Mucosa of descending colon (tissue), 3 donors: ENCODE results near the gene PKP3. TPM values are rescaled to one million over a fixed set of nuclear protein-coding genes. Genes with fewer than 3 reads are reported as not detected.

Experiments used
- ATAC-seq: fragments of 200-7000 bp; cut with Tn5 transposase; one replicate; pipeline ENCODE4 v1.9.1; 2020; ENCODE audit warnings: mild to moderate bottlenecking, moderate library complexity
- DNase-seq, 3 donors: peaks; one replicate each; pipeline ENCODE4 v3.0.0-alpha.2; 2020
- H3K36me3 ChIP-seq: fragments of 200-600 bp; one replicate; pipeline ENCODE4 v1.8.0; 2021; ENCODE audit warnings: low read depth, mild to moderate bottlenecking
- H3K4me1 ChIP-seq: fragments of 200-600 bp; one replicate; pipeline ENCODE4 v1.8.0; 2021; ENCODE audit warnings: low read depth, mild to moderate bottlenecking
- H3K4me3 ChIP-seq: fragments of 200-600 bp; one replicate; pipeline ENCODE4 v1.8.0; 2021; ENCODE audit warnings: mild to moderate bottlenecking
- H3K9me3 ChIP-seq: fragments of 200-600 bp; one replicate; pipeline ENCODE4 v1.8.0; 2021; ENCODE audit warnings: mild to moderate bottlenecking
- CTCF ChIP-seq: fragments of 200-600 bp; IDR thresholded peaks from one replicate; pipeline ENCODE4 v1.8.0; 2022; ENCODE audit warnings: antibody characterized with exemption, mild to moderate bottlenecking
- intact Hi-C, 2 donors: fragments of 100-400 bp; cut with DNase I in 1 of 2; cut with micrococcal nuclease in 1 of 2; formaldehyde crosslinking; loops; one replicate each; pipeline versions ENCODE4 v1.11.0 to v1.11.1; 2022; cut with DNase I, micrococcal nuclease
- total RNA-seq, 3 donors: library from RNA; stranded (reverse); fragmentation: NEBNext Ultra II Directional in 2 of 3; extraction: Animal tissue kit (Norgen Biotek cat#: 25700) in 2 of 3; gene quantifications; one replicate each; pipeline versions ENCODE4 v1.2.1 to v1.2.4, GENCODE V29; 2021 to 2023
- donor health status: DM: no; HTN: no; CAD: no; lungs with moderate emphysema.
- donor health status: DM: no; HTN: no; CAD: no.
- donor health status: DM: no; HTN: yes; CAD: no.

The PKP3 gene
- total RNA-seq, 3 donors from 2014 or later = 73.3 to 174 (median 143) TPM

- Histone ChIP-seq H3K36me3 (no peaks in the 10 kb centered on the region), H3K4me1 (peaks cover 13% of the 10 kb centered on the region), H3K4me3 (peak overlapping the region; percentile 19), H3K9me3 (no peaks in the 10 kb centered on the region)
- TF ChIP-seq CTCF = no peak
- ATAC-seq = peak; percentile 81
- intact Hi-C loops = no loop called here
- DNase-seq = peak; percentile 83 to 96 (median 91)
Observed at GRCh38 chr11:406796-407650, 13.0 kb downstream of the PKP3 start.

- peaks cover 13% of the 10 kb centered on the region for H3K4me1 ChIP-seq
- H3K9me3 ChIP-seq = no peaks in the 10 kb centered on the region
- DNase-seq (no peak), ATAC-seq (no peak)
- intact Hi-C loops = no loop called here
- H3K36me3 ChIP-seq = no peaks in the 10 kb centered on the region
- no peak overlapping the region for H3K4me3 ChIP-seq
- no peak for TF ChIP-seq CTCF
Observed at GRCh38 chr11:407651-408123, 13.7 kb downstream of the PKP3 start.

GRCh38 chr11:408154-409007 lies 14.4 kb downstream of the PKP3 start:
- no peak for TF ChIP-seq CTCF
- intact Hi-C loops = no loop called here
- H3K9me3 ChIP-seq = no peaks in the 10 kb centered on the region
- DNase-seq (peak in 2 of 3 donors; percentile 43 to 53), ATAC-seq (no peak)
- H3K4me3 ChIP-seq = no peak overlapping the region
- peaks cover 13% of the 10 kb centered on the region for H3K4me1 ChIP-seq
- H3K36me3 ChIP-seq = no peaks in the 10 kb centered on the region

GRCh38 chr11:409008-409599 lies 15.1 kb downstream of the PKP3 start:
- no peak overlapping the region for H3K4me3 ChIP-seq
- no peak for TF ChIP-seq CTCF
- ATAC-seq (no peak), DNase-seq (peak in 1 of 3 donors; percentile 55)
- intact Hi-C loops = no loop called here
- no peaks in the 10 kb centered on the region for H3K9me3 ChIP-seq
- peaks cover 13% of the 10 kb centered on the region for H3K4me1 ChIP-seq
- no peaks in the 10 kb centered on the region for H3K36me3 ChIP-seq
